ENCODE measurements around the gene COA4.

COA4 gene

DNA sequence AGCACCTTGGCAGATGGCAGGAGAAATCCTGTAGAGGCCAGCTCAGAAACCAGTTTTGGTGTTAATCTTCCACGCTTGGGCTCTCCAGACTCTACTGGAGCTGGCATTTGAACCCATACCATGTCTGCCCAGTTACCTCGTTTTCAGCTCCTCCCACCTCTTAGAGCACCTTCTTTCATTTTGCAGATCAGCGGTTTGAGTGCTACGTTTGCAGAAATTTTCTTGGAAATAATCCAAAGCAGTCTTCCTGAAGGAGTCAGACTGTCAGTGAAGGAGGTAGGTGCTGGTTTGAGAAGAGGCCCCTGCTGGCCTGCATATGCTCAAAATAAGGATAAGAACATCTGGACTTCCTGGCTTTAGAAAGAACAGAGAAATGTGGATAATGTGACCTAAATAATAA, 13.7 kb downstream of the COA4 start:
- DNase-seq = no peak

DNA sequence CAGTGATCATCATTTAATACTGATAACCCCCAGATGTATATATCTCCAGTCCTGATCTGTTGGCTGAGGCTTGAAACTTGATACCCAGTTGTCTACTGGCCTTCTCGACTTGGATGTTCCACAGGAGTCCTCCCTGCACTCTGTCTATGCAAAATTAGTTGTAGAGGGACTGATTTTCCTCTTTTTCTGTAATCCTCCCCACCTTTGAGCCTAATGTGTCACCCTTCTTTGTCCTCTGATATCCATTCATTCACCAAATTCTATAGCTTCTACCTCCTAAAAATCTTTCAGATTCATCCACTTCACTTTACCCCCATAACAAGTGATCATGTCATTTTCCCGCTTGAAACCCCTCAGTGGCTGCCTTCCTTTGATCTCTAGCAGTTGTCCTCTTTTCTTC, 16.4 kb downstream of the COA4 start:
- DNase-seq = no peak

DNA sequence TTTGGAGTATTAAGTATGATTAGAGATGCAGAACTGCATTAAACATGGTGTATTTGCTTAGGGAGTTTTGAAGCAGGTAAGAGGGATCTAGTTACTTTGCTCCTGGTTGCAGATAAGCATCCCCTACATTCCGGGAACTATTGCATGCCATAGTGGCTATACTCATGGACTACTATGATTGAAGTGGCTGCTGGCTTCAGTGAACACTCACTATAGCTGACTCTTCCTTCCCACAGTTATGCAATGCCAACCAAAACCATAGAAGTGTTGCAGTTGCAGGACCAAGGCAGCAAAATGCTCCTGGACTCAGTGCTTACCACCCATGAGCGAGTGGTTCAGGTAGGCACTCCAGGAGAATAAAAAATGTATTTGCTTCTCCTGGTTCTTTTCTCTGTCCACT, 17.0 kb downstream of the COA4 start:
- no peak for DNase-seq

DNA sequence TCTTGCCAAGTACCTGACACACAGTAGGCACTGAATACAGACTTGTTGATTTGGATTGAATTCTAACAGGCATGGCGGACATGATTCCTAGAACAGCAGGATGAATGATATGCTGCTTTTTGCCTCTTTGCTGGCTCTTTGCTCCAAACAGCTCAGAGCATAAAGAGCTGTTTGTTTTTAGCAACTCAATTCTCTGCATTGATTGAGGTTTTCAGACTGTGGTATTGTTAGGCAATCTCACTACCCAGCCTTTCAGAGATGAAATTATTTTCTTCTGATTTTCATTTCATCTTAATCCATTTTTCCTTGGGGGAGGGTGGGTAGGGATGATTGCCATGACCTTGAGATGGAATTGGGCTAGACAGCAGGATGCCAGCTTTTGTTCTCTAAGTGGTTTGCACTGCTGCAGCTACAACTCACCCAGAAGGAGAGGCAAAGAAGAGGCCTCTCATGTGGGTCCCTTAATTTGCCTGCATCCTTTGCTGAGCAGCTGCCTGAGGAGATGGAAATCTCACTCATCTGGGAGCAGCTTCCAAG, 20.5 kb downstream of the COA4 start:
- DNase-seq = no peak

DNA sequence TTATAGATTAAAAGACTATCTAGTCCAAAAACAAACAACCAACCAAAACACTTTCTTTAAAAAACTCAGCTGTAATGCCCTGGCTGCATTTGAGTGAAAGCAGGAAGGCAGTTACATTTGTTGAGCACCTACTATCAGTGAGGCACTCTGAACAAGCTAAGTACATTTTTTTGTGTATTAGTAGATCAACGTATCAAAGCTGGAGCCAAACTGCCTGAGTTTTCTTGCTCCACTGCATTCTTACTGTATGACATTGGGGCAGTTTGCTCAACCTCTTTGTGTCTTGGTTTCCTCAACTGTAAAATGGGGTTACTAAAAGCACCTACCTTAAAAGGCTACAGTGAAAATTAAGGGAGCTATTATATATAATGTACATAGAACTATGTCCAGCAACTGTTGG, 22.0 kb downstream of the COA4 start:
- DNase-seq = no peak

DNA sequence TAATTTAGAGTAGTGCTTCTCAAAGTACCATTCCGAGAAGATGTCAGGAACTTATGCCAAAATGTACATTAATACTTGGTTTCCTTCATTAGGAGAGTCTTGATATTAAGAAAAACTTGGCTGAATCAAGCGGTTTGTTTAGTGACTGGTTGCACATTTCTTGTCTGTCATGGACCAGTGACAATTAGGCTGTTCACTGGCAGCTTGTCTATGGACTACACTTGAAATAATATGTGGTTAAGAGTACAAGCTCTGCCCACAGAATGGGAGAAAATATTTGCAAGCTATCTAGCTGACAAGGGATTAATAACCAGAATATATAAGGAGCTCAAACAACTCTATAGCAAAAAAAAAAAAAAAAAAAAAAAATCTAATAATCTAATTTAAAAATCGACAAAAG, 24.6 kb downstream of the COA4 start:
- no peak for DNase-seq

DNA sequence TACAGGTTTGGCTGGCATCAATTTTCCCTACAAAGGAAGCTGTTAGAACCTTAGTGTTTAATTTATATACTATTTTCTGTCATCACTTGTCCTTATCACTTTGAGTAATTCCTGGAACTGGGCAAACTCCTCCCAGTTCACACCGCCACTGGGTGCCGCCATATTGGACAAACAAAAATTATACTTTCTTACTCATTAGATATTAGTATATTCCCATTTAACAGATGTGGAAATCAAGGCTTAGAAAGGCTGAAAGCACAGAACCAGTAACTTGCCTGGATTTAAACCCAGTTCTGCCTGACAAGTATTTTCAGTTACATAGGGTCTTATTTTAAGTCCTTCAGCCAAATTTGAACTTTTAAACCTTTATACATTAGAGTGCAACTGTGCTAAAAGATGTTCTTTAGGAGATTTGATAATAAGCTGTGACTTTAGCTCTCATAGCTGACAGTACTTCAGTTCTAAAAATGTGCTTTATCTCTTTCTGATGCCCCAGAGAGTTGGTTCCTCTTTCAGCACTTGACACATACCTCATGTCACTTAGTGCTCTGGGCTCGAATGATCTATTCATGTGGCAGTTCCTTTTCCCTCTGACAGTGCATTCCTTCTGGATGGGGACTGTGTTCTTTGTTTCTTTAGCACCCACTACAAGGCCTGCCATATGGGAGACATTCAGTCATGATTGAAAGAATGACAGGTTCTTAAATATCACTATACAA, 25.4 kb downstream of the COA4 start:
- no peak for DNase-seq

DNA sequence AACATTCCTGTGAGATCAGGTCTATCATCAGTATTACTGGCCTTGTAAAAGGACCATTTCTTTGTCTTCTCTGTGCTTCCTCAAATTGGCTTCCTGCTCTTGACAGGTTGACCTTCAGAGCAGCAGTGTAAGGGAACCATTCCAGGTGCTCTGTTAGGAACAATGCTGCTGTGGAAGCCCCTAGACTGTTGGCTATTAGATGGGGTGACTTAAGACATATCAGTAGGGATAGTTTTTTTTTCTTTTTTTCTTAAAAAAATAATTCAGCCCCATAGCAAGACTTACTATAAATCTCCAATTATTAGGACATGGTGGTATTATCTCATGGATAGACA, 37.6 kb downstream of the COA4 start:
- DNase-seq = no peak

DNA sequence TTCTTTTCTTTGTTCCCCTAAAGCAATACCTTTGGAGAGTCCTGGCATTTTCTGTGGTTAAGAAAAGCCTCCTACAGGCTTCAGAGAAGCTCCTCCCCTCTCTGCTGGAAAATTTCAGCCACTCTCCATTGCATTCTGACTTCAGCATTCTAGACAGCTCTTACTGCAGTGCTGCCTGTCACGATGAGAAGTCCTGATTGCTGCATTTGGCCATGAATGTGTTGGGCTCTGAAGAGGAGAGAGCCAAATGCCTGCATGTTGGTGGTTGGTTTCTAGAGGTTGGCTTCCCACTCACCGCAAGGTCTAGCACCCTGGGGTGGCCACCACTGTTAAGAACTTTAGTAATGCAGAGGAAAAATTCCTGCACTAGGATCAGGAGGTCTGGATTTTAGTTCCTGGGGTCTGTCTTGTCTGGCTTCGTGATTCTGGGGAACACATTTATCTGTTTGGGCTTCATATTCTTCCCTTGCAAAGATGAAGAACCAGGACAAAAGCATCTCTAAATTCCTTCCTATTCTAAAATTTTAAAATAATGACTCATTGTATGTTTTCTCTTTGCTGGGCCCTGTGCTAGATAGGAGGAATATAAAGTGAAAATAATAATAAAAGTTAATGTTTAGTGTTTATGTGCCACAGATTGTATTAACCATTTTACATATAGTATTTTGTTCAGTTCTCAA, 38.1 kb downstream of the COA4 start:
- no peak for DNase-seq

DNA sequence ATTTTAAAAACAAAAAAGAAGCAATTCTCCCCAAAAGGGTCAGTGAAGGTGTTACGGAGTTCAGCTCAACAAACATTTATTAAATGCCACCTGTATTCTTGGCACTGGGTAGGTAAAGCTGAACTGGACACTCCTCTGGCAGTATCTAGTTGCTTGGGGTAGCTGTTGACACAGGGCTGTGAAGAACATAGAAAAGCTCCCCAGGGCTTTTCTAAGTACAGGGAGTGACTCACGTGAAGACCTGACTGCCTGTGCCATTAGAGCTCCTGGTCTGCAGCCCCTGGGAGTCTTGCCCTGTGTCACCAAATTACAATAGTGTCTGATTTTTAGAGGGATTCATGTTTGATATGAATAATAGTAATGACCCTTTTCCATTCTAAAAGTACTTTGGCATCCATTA, 43.6 kb downstream of the COA4 start:
- DNase-seq = no peak

DNA sequence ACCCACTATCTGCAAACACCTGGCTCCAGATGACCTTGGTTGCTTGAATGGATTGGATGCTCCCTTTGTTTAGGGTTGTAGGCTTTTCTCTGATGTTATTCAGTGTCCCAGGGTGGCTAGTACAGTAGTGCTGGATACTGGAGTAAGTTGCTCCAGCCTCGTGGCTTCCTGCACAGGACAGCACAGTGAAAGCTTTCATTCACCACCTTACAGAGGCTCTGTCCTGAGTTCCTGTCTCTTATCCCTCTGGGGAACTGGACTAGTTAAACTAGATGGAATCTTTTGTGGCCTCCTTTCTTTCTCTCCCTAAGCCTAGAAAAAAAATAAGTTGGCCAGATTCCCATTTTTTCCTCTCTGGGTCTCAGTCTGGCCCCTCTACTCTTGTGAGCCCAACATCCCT, 46.4 kb downstream of the COA4 start:
- DNase-seq = no peak
